Sciatic nerve (tissue), 2 donors: Measurements from ENCODE around the gene RENBP. TPM values are rescaled to one million over a fixed set of nuclear protein-coding genes. Genes with fewer than 3 reads are reported as not detected.

Source experiments
- ATAC-seq: fragments of 200-7000 bp; cut with Tn5 transposase; one replicate; pipeline ENCODE4 v1.9.1; 2020; ENCODE audit warnings: mild to moderate bottlenecking, moderate library complexity
- DNase-seq: peaks from one replicate; pipeline ENCODE4 v3.0.0-alpha.2; 2020; ENCODE audit warnings: low spot score
- intact Hi-C: fragments of 100-400 bp; cut with DNase I; formaldehyde crosslinking; loops from one replicate; pipeline ENCODE4 v1.14.2; 2022
- total RNA-seq: library from RNA; stranded (reverse); fragmentation: NEBNext Ultra II Directional; extraction: Animal tissue kit (Norgen Biotek cat#: 25700); gene quantifications from one replicate; pipeline ENCODE4 v1.2.1, GENCODE V29; 2021
- donor health status: DM: no; HTN: no; CAD: no.
- donor health status: DM: no; HTN: no; CAD: no.

Gene RENBP
- total RNA-seq, 1 donor from 2014 or later = 23.0 TPM

DNA sequence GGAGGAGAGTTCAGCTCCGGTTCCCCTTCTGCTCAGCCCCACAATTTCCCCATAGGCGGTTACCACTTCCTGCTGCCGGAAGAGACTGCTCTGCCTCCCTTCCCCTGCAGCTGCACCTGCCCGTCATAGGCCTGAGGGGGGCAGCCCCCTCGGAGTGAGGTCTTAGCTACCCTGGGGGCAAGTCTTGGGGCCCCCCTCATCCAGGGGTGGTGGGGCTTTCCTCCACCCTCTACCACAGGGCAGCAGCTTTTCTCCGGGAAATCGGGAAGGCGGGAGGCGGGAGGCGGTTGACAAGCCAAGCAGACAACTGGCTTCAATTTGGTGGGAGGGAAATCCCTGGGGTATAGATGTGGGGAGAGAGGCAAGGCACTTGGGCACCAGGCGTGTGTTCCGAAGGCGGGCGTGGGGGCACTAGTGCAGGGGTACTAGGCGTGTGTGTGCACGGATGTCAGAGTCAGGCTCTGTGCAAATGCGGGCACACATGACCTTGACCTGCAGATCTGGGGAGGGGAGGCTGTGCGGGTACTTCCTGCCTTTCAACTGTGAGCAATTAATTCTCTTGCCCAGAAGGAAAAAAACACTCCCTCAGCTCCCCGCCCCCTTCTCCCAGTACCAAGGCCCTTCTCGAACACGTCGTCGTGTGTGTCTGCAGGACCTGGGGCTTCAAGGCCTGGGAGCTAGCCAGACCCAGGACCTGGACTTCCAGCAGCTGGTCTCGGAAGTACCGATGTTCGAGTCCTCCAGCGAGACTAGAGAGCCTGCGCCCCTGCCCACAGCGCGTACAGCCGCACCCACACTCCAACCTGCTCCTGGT, 17.4 kb downstream of the RENBP start:
- ATAC-seq (peak; percentile 14), DNase-seq (no peak)
- intact Hi-C loops = no loop called here

DNA sequence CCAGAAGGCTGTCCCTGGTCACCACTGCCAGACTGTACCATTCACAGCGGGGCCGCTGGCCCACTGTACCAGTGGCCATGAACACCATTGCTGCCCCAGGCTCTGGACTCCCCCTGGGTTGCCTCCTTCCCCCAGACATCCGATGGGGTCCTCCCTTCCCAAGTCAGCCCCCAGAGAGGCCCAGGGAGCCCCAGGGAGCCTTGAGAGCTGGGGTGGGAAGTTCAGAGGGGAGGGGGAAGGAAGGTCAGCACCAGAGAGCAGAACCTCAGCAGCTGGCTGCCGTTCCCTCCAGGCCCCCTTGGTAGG, 17.9 kb downstream of the RENBP start:
- intact Hi-C loops = no loop called here
- ATAC-seq = no peak
- no peak for DNase-seq

DNA sequence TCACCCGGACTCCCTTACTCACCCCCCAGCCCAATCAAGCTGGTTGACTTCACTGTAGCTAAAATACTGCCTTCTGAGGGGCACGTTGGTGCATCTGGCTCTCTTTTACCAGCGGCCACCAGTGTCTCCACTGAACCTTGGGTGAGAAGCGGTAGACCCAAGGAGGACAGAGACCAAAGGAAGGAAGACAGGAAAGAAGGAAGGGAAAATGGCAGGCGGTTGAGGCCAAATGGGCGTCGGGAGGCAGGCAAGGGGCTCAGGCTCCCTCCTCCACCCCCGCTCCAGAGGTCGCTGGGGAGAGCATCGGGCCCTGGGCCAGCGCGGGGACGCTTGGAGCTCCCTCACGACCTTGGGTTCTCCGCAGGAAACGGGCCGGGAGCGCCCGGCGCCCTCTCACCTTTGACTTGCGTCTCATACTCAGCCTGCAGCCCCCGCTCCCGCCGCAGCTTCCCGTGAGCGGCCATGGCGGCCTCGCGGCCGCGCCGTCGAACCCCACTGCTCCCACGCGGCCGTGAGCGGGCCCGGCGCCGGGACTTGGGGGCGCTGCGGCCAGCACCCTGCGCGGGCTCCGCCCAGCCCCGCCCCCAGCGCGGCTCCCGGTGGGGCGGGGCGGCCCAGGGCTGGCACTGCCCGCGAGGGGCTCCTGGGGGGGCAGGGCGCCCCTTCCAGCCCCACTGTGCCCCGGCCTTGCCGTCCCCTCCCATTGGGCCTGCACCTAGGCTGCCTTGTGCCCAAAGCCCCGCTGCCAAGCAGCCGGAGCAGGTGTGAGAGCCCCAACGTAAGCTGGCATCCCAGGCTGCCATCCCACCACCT, 18.5 kb downstream of the RENBP start, which contains the start of gene ARHGAP4:
TSS of gene ARHGAP4 (minus strand) at position 526 of the 813 bp plus-strand sequence. CDS start at position 464, 62 bp downstream.
- DNase-seq (no peak), ATAC-seq (no peak)
- intact Hi-C loops = no loop called here

DNA sequence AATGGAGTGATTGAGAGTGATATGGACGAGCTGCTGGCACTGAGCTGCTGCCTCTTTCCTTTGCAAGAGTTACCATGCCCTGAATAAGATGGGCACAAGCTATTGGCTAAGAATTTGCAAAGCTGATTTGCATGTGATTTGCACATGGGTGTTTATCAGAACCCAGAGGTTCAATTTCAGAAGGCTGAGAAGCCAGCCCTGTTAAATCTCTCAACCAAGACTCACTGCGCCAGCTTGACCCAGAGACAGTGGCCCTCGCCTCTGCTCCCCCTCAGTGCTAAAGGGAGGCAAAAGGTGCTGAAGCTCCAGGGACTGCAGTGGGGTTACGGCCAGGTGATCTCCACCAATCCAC, 19.1 kb downstream of the RENBP start:
- no peak for ATAC-seq
- DNase-seq = no peak
- intact Hi-C loops = no loop called here

DNA sequence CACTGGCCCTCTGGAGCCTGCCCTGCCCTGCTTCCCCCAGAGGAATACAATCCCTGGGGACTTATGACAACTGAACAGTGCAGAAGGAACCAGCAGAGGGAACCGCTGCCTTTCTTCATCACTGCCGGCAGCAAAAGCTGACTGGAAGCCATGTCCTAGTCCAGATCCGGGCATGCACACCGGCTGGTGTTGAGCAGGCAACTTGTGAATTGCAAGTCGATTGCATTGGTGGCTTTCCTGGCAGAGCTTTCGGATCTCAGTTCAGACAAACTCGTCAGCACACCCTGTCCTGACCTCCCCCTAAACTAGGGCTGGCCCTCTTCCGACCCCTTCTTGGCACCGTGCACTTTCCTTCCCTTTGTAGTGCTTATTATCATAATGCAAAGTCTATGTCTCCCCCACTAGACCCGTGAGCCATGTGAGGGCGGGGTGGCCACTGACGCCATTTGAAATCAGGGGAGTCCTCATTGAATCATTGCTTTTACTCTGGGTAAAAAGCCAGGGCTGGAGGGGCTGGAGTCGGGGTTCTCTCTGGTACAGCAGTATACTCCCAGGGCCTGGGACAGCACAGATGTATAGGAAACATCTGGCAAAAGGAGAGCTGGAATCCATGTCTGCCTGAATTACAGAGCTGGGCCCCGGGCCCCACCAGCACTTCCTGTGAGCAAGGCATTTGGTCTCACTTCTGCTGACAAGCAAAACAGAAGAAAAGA, 20.1 kb downstream of the RENBP start:
- intact Hi-C loops = no loop called here
- DNase-seq = no peak
- ATAC-seq = no peak

DNA sequence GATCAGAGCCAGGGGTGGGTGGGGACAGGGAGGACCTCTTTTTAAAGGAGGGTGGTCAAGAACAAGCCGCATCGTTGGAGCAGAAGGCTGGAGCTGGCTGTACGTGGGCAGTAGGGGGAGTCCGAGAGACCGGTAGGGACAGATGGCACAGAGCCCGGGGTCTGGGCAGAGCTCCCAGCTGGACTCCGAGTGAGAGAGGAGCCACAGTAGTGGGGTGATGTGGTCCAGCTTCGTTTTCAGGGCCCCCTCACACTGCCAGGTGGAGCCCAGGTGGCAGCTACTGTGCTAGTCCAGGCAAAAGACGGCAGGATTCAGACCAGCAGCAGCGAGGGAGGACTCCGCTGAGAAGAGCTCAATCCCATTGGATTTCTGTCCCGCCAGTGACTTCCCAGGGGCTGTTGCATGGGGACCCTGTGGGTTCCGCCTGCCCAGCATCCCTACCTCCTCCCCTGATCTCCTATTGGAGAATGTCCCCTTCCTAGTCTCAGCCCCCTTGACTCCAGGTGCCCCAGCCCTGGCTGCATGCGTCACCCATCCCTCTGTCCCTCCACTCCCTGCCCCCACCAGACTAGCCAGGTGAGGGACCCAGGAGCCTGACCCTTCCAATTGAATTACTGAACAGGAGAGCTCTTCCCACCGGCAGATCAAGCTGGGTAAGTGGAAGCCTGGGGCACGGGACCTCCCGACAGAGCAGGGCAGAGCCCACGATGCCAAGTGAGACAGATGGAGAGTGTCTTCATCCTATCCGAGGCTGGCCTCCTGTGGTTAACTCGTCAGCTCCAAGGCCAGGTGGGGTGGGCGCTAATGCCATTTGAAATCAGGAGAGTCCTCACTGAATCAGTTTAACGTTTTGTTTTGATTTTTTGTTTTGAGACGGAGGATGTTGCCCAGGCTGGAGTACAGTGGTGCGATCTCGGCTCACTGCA, 21.2 kb downstream of the RENBP start:
- intact Hi-C loops = no loop called here
- DNase-seq (peak; percentile 87), ATAC-seq (peak; percentile 62)

DNA sequence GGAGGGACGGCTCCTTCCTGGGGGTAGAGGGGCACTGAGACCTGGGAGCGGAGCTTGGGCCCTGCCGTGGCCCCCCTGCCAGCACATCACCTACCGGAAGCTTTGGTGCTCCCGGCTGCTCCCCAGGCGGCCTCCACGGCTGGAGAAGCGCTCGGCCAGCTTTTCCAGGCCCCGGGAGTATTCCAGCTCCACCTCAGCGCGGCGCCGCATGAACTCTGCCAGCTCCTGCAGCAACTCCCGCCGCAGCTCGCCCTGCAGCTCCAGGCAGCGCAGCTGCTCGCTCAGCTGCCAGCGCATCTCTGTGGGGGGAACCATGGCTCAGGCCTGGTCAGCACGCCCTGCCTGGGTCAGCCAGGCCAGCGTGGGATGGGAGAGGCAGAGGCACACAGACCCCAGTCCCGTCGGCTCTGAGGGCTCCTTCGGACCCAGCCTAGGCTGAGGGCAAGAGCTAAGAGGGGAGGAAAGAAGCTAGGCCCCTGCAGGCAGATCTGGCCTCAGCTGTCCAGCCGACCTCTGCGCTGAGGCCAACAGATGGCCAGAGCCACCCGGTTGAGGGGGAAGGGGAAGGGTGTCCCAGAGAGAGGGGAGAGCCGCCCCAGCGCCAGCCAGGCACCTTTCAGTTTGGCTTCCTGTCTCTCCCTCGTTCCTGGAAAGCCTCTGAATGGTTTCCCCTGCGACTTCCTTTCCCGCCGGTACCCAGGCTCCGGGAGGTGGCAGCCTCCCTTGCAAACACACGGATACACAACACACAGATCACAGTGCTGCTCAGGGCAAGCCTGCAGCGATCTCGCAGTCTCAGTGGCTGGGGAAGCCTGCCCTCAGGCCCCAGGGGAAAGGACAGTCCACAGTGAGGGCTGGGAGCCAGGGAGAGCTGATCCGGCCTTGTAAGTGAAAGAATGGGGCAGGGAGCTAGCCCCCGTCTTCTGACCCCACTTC, 22.7 kb downstream of the RENBP start:
- intact Hi-C loops = no loop called here
- DNase-seq (no peak), ATAC-seq (peak; percentile 50)

DNA sequence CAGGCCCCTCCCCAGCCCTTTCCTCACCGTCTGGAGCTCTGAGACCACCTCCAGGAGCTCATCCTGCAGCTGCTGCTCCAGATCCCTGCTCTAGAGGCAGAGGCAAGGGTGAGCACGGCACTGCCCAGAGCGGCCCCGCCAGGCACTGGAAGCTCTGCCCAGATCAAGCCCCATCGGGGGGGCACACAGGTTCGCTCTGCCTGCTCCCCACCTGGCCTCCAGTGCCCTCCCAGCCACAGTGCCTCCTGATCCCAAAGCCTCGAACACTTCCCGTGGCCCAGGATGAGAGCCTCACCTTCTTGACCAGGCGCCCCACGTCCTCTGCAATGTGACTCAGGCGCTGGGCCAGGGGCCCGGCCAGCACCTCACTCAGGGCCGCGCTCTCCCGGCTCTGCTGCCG, 23.4 kb downstream of the RENBP start:
- intact Hi-C loops = no loop called here
- DNase-seq (no peak), ATAC-seq (no peak)

DNA sequence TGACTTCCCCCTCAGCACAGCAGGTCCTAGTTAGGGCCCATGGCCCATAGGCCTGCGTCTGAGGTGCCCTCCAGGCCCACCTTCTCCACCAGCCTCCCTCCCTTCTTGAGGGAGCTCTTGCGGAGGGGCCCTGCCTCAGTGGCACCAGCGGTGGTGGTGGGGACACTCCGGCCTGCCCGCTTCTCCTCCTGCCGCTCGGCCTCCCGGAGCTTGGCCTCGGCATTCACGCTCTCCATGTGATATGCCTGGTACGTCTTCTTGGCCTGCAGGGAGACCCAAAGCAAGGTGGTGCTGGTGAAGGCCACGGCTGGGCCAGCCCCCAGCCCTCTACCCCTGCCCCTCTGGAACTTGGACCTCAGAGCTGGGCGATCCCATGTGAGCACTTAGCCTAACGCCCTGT, 23.9 kb downstream of the RENBP start:
- ATAC-seq = no peak
- no peak for DNase-seq
- intact Hi-C loops = no loop called here

DNA sequence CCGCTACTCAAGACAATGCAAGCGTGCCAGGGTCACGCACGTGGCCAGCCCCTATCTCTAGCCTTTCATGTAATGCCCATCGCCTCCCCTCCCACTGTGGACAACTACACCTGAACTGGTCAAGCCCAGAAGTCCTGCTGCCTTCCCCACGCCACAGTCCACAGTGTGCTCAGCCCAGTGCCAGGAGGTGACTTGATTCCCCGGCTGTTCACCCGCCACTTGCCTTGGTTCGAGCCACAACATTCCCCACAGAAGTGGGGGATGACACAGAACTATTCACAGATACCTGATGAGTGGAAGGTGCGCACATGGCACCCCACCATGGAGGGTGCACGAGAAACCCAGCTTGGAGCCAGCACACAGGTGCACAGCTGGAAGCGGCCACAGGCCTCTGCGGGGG, 25.2 kb downstream of the RENBP start:
- intact Hi-C loops = no loop called here
- DNase-seq (no peak), ATAC-seq (no peak)

DNA sequence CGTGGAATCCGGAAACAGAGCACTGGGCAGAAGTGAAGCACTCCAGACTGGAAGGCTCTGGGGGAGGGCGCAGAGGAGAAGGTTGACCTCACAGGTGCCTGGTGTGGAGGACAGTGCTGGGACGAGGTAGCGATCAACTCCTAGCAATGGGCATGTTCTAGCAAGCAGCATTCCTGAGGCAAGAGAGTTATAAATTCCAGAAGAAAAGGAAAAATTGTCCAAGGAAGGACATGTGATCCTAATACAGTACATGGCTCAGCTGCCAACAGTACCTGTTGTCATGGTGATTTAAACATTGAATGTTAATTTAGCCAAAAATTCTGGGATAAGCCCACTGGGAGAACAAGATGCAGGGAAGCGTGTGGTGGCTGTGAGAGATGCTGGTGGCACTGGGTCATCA, 26.6 kb downstream of the RENBP start:
- ATAC-seq (no peak), DNase-seq (no peak)
- intact Hi-C loops = no loop called here

DNA sequence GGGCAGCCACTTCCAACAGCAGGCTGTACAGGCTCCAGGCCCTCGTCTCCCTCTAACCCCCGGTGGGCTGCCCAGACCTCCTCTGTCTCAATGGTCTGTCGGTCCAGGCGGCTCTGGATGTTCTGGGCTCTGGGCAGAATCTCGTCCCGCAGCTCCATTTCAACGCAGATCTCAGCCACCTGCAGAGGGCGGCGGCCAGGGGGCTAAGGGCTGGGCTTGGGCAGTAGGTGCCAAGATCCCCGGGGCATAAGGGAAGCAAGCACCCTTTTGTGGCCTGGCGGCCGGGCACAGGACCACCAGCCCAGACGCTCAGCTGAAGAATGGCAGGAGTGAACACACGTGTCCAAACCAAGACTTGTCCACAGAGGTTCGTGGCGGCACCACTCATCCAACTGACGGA, 30.7 kb downstream of the RENBP start:
- intact Hi-C loops = no loop called here
- ATAC-seq (no peak), DNase-seq (no peak)

DNA sequence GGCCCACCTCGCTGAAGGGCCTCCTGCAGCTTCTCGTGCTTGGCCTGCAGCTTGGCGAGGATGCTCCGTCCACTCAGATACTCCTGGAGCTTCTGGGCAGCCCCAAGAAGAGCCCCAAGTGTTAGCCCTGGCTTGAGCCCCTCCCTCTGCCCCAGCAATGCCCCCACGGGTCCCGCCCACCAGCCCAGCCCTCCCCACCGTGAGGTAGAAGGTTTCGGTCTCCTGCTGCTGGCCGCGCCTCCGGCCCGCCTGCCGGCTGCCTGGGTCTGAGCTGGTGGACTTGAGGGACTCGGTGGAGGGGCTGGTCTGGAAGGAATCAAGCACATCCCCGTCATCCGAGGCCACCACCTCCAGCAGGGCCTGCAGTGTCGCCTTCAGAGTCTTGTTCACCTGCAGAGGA, 31.2 kb downstream of the RENBP start:
- intact Hi-C loops = no loop called here
- DNase-seq = no peak
- ATAC-seq = no peak

DNA sequence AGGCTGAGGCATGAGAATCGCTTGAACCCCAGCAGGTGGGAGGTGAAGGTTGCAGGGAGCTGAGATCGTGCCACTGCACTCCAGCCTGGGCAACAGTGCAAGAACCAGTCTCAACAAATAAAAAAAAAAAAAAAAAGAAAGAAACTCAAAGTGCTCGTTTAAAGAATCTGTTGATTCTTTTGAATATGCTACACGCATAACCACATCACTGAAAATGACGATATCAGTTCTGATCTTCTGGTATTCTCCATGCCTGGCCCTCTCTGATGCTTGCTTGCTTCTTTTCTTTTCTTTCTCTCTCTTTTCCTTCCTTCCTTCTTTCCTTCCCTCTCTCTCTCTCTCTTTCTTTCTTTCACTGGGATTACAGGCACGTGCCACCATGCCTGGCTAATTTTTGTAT, 32.6 kb downstream of the RENBP start:
- intact Hi-C loops = no loop called here
- ATAC-seq (no peak), DNase-seq (no peak)

DNA sequence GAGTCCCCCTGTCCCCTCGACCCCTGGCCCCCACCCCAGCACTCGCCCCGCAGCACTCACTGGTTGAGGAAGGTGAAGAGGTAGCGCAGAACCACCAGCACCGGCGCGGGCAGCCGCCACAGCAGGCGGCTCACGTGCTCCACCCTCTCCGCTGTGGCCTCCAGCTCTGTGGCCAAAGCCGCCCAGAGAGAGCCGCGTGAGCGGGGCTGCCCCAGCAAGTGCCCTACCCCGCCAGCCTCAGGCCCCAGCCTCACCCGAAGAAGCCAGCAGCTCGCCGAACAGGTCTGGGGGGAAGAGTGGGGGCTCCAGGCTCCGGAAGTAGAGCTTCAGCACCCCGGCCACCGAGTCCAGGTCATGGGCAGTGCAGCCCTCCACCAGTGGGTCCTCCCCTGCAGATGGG, 34.0 kb downstream of the RENBP start:
- peak; percentile 55 for DNase-seq
- ATAC-seq = no peak
- intact Hi-C loops = no loop called here

DNA sequence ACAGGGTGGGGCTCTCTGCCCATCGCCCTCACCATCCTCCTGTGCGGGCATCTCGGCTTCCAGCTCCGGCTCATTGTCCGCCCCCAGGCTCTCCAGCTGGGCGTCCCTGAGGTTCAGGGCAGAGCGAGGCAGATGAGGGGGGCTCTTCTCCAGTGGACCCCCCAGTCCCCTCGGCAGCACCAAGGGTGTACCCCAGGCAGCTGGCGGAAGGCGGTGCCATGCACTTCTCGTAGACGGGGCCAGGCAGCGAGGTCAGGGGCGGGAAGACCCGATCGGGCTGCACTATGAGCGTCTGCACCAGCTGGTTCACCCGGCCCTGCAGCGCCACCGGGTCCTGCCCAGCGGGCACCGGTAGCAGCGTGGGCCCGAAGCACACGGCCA, 34.5 kb downstream of the RENBP start:
- intact Hi-C loops = no loop called here
- ATAC-seq (no peak), DNase-seq (no peak)

DNA sequence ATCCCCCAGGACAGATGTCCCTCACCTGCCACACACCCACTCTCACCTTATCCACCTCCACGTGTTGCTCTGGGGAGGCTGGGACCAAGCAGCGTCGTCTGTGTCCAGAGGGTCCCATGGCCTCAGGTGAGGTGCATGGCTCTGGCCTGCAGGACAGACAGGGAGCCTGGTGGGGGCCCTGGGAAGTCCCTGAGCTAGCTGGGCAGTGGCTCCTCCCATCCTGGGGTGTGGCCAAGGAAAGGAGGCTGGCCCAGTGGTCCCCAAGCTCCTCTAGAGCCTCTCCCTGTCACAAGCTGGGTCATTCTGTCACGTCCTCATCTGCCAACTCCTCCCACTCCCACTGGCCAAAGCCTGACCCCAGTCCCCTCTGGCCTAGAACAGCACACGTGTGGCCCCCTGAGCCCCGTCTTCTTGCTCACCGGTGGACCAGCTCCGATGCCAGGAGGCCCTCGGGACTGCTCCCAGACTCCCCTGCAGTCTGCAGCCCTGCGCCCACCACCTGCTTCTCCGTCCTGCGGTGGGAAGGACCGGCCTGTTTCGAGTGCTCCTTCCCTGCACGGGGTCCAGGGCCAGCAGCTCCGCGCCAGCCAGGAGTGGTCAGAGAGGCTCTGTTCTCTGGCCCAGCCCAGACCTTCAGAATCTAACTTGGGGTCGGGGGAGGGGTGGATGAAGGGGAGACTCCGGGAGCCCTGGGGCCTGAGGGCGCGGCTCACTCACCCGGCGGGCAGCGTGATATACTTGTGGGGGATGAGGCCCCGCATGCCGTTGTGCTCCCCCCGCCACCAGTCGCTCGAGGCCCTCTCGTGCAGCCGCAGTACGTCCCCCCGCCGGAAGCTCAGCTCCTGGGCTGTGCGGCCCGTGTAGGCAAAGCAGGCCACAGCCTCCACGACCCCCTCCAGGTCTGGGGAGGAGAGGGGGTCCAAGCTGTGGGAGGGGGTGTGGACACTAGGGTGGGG, 35.1 kb downstream of the RENBP start:
- ATAC-seq (no peak), DNase-seq (peak; percentile 57)
- intact Hi-C loops = no loop called here
